DMS 273 treated with DMSO at 0.1 percent for 48 hours (cell line): Measurements from ENCODE around the gene PLB1.

Source experiments
- DNase-seq: peaks from one replicate; lab custom pipeline; 2025; lab: John Stamatoyannopoulos, UW

Gene PLB1

GRCh38 chr2:28628987-28629386 is 133.1 kb downstream of the PLB1 start:
- DNase-seq, result no peak

- DNase-seq, result no peak
These were observed 134.1 kb downstream of the PLB1 start for GRCh38 chr2:28629910-28630309.

- no peak for DNase-seq
These were observed 134.5 kb downstream of the PLB1 start for GRCh38 chr2:28630341-28630740.

- no peak for DNase-seq
These were observed 135.8 kb downstream of the PLB1 start for GRCh38 chr2:28631514-28632206.

- no peak for DNase-seq
These were observed 136.9 kb downstream of the PLB1 start for GRCh38 chr2:28632791-28633190.

- DNase-seq, result no peak
These were observed 137.3 kb downstream of the PLB1 start for GRCh38 chr2:28633204-28633603.

GRCh38 chr2:28633746-28634145 is 137.9 kb downstream of the PLB1 start:
- DNase-seq, result no peak

- no peak for DNase-seq
These were observed 139.3 kb downstream of the PLB1 start for GRCh38 chr2:28635191-28635611.

GRCh38 chr2:28636491-28636890 is 140.6 kb downstream of the PLB1 start:
- DNase-seq, result no peak

GRCh38 chr2:28637066-28638047 is 141.5 kb downstream of the PLB1 start:
- DNase-seq, result no peak

- DNase-seq, result no peak
These were observed 142.2 kb downstream of the PLB1 start for GRCh38 chr2:28638102-28638501.

- no peak for DNase-seq
These were observed 143.3 kb downstream of the PLB1 start for GRCh38 chr2:28639092-28639691.

GRCh38 chr2:28639836-28640235 is 144.0 kb downstream of the PLB1 start:
- no peak for DNase-seq

- DNase-seq, result no peak
These were observed 144.5 kb downstream of the PLB1 start for GRCh38 chr2:28640260-28640907.

GRCh38 chr2:28640908-28641300 is 145.0 kb downstream of the PLB1 start:
- no peak for DNase-seq

GRCh38 chr2:28642796-28643195 is 146.9 kb downstream of the PLB1 start:
- DNase-seq, result no peak

- no peak for DNase-seq
These were observed 147.5 kb downstream of the PLB1 start for GRCh38 chr2:28643327-28643726.

- no peak for DNase-seq
These were observed 148.1 kb downstream of the PLB1 start for GRCh38 chr2:28643911-28644334.

- no peak for DNase-seq
These were observed 148.9 kb downstream of the PLB1 start for GRCh38 chr2:28644760-28645159.

GRCh38 chr2:28645553-28645952 is 149.7 kb downstream of the PLB1 start:
- no peak for DNase-seq

- DNase-seq, result no peak
These were observed 151.8 kb downstream of the PLB1 start for GRCh38 chr2:28647682-28648081.

GRCh38 chr2:28648147-28648546 is 152.3 kb downstream of the PLB1 start:
- DNase-seq, result no peak
